Measurements from ENCODE around the gene MIER2.

MIER2 gene

DNA sequence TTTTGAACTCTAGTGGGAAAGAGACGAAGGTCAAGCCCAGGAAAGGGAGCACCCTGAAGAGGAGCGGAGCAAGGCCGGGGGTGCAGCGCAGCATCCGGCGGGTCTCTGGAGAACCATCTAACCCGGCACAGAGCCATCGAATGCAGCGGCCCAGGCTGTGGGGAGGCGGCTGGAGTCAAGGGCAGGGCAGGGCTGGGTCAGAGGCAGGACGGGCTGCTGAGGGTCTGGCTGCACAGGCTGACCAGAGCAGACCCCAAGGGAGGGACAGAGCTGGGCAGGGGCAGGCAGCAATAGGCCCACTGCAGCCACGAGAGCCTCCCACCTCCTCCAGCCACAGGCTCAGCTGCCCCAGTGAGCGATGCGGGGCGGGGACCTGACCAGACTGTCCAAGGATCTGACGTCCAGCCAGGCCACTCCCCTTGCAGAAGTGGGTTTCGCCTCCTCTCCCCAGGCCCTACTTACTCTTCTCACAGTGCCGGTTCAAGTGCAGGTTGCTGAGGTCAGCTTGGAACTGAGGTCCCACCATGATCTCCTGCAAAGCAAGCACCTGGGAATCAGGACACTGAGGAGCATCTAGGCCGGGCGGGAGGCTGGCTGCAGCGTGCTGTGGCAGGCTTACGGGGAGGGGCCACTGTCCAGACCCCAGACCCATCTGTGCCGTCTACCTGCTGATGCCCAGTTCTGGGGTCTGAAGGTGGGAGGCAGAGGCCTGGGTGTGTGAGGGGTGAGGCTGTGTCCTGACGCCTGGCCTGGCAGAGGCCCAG, 19.2 kb downstream of the MIER2 start:
- Histone ChIP-seq H2AFZ (ENCODE audit: low read depth, low read length) (no peak overlapping the region), H3K36me3 (ENCODE audit: insufficient read depth, low read length) (peaks cover 91% of the 10 kb centered on the region), H3K27me3 (ENCODE audit: insufficient read depth, low read length, poor library complexity) (no peaks in the 10 kb centered on the region), H3K27ac (ENCODE audit: low read length) (no peak overlapping the region), H3K4me2 (ENCODE audit: insufficient read depth, low read length) (no peak overlapping the region), H3K4me3 (ENCODE audit: low read depth in 1 of 2, low read length in 2 of 2) (no peak overlapping the region), H3K9ac (ENCODE audit: low read depth, low read length) (no peak overlapping the region), H4K20me1 (ENCODE audit: insufficient read depth, low read length) (peaks cover 21% of the 10 kb centered on the region; the same call in 1 of the 2 replicates), H3K4me1 (ENCODE audit: insufficient read depth, low read length) (no peaks in the 10 kb centered on the region), H3K79me2 (ENCODE audit: insufficient read depth, low read length) (peaks cover 36% of the 10 kb centered on the region), H3K9me3 (ENCODE audit: insufficient read depth, low read length, severe bottlenecking) (peaks cover 16% of the 10 kb centered on the region)
- ATAC-seq (ENCODE audit: insufficient read depth, low read depth), result no peak
- TF ChIP-seq, protein P1, sequence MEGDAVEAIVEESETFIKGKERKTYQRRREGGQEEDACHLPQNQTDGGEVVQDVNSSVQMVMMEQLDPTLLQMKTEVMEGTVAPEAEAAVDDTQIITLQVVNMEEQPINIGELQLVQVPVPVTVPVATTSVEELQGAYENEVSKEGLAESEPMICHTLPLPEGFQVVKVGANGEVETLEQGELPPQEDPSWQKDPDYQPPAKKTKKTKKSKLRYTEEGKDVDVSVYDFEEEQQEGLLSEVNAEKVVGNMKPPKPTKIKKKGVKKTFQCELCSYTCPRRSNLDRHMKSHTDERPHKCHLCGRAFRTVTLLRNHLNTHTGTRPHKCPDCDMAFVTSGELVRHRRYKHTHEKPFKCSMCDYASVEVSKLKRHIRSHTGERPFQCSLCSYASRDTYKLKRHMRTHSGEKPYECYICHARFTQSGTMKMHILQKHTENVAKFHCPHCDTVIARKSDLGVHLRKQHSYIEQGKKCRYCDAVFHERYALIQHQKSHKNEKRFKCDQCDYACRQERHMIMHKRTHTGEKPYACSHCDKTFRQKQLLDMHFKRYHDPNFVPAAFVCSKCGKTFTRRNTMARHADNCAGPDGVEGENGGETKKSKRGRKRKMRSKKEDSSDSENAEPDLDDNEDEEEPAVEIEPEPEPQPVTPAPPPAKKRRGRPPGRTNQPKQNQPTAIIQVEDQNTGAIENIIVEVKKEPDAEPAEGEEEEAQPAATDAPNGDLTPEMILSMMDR (IDR thresholded peaks at IDR 0.05; ENCODE audit: borderline replicate concordance, extremely low read depth, low read length, poor library complexity, severe bottlenecking), result no peak
- TF ChIP-seq EZH2 (IDR thresholded peaks at IDR 0.05; ENCODE audit: borderline replicate concordance, low read depth, low read length, severe bottlenecking), result no peak
- no peak for DNase-seq

DNA sequence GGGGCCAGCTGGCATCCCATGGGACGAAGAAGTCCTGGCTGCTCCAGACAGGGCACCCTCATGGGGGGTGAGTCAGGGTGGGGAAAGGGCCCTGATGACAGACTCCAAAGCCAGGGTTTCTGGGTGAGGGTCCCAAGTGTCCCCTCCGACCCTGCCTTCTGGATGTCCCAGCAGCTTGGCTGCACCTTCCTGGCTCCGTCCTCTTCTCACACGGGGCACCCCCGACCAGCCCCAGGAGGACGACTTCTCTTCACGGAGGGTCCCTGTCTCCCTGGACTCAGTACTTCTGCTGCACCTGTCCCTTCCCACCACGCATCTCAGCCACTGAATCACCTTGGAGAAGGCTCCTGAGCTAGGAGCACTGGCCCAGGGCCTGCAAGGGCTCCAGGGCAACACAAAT, 19.9 kb downstream of the MIER2 start:
- H3K36me3 ChIP-seq (ENCODE audit: insufficient read depth, low read length), result peaks cover 86% of the 10 kb centered on the region
- no peak for DNase-seq
- no peak overlapping the region for H3K9ac ChIP-seq (ENCODE audit: low read depth, low read length)
- peaks cover 37% of the 10 kb centered on the region for H3K79me2 ChIP-seq (ENCODE audit: insufficient read depth, low read length)
- ATAC-seq (ENCODE audit: insufficient read depth, low read depth), result no peak
- H4K20me1 ChIP-seq (ENCODE audit: insufficient read depth, low read length), result peaks cover 21% of the 10 kb centered on the region; the same call in 1 of the 2 replicates
- H3K4me2 ChIP-seq (ENCODE audit: insufficient read depth, low read length), result no peak overlapping the region
- TF ChIP-seq, protein P1 (IDR thresholded peaks at IDR 0.05; ENCODE audit: borderline replicate concordance, extremely low read depth, low read length, poor library complexity, severe bottlenecking), result no peak
- TF ChIP-seq EZH2 (IDR thresholded peaks at IDR 0.05; ENCODE audit: borderline replicate concordance, low read depth, low read length, severe bottlenecking), result no peak
- no peaks in the 10 kb centered on the region for H3K27me3 ChIP-seq (ENCODE audit: insufficient read depth, low read length, poor library complexity)
- H3K4me3 ChIP-seq (ENCODE audit: low read depth in 1 of 2, low read length in 2 of 2), result no peak overlapping the region
- H3K4me1 ChIP-seq (ENCODE audit: insufficient read depth, low read length), result no peaks in the 10 kb centered on the region
- peaks cover 11% of the 10 kb centered on the region for H3K9me3 ChIP-seq (ENCODE audit: insufficient read depth, low read length, severe bottlenecking)
- no peak overlapping the region for H3K27ac ChIP-seq (ENCODE audit: low read length)
- H2AFZ ChIP-seq (ENCODE audit: low read depth, low read length), result no peak overlapping the region

DNA sequence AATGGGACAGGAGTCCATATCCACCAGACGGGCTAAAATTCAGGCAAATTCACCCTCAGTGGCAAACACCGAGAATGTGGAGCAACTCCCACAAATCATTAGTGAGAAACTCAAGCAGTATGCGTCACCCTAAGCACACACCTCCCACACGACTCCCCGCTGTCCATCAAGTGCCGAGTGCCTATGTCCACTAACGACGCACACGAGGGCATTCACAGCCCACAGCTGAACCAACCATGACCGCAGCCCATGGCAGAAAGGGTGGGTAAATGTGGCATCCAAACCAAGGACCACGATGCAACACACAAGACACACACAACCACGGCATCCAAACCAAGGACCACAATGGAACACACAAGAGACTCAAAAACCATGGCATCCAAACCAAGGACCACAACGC, 22.0 kb downstream of the MIER2 start:
- H3K79me2 ChIP-seq (ENCODE audit: insufficient read depth, low read length), result peaks cover 42% of the 10 kb centered on the region
- H3K27me3 ChIP-seq (ENCODE audit: insufficient read depth, low read length, poor library complexity), result no peaks in the 10 kb centered on the region
- peaks cover 17% of the 10 kb centered on the region; the same call in 1 of the 2 replicates for H4K20me1 ChIP-seq (ENCODE audit: insufficient read depth, low read length)
- TF ChIP-seq EZH2 (IDR thresholded peaks at IDR 0.05; ENCODE audit: borderline replicate concordance, low read depth, low read length, severe bottlenecking), result no peak
- TF ChIP-seq, protein P1 (IDR thresholded peaks at IDR 0.05; ENCODE audit: borderline replicate concordance, extremely low read depth, low read length, poor library complexity, severe bottlenecking), result no peak
- no peak for DNase-seq
- peaks cover 75% of the 10 kb centered on the region for H3K36me3 ChIP-seq (ENCODE audit: insufficient read depth, low read length)
- H3K9me3 ChIP-seq (ENCODE audit: insufficient read depth, low read length, severe bottlenecking), result no peaks in the 10 kb centered on the region
- no peak overlapping the region for H2AFZ ChIP-seq (ENCODE audit: low read depth, low read length)
- no peaks in the 10 kb centered on the region for H3K4me1 ChIP-seq (ENCODE audit: insufficient read depth, low read length)
- ATAC-seq (ENCODE audit: insufficient read depth, low read depth), result no peak
- no peak overlapping the region for H3K4me2 ChIP-seq (ENCODE audit: insufficient read depth, low read length)
- no peak overlapping the region for H3K4me3 ChIP-seq (ENCODE audit: low read depth in 1 of 2, low read length in 2 of 2)
- no peak overlapping the region for H3K9ac ChIP-seq (ENCODE audit: low read depth, low read length)
- no peak overlapping the region for H3K27ac ChIP-seq (ENCODE audit: low read length)
